MG63 (cell line): Measurements from ENCODE around the gene LMF1. TPM values are rescaled to one million over a fixed set of nuclear protein-coding genes. Genes with fewer than 3 reads are reported as not detected.
"Not testable (repeated sequence)": the region's sequence is repeated elsewhere in the genome, so short reads cannot be mapped to it uniquely, and the experiment has no call there.

Source experiments
- DNase-seq: peaks from one replicate; pipeline ENCODE4 v3.0.0-alpha.2; 2020
- H3K27me3 ChIP-seq: fragments of 250-450 bp; sonication (Bioruptor Pico); 2 replicates; pipeline ENCODE4 v1.5.1; 2020; ENCODE audit warnings: mild to moderate bottlenecking, moderate library complexity
- H3K36me3 ChIP-seq: fragments of 250-450 bp; sonication (Bioruptor Pico); 2 replicates; pipeline ENCODE4 v1.5.1; 2020; ENCODE audit warnings: mild to moderate bottlenecking, moderate library complexity
- H3K4me3 ChIP-seq: fragments of 250-450 bp; sonication (Bioruptor Pico); 2 replicates; pipeline ENCODE4 v1.5.1; 2020; ENCODE audit warnings: mild to moderate bottlenecking, moderate library complexity
- H3K9me3 ChIP-seq: fragments of 250-450 bp; sonication (Bioruptor Pico); 2 replicates; pipeline ENCODE4 v1.5.1; 2020; ENCODE audit warnings: mild to moderate bottlenecking, moderate library complexity
- total RNA-seq: library from RNA; depleted of rRNA; stranded (reverse); fragments of >200 nt; shearing (Covaris generic); gene quantifications from 2 replicates; pipeline ENCODE4 v1.2.3, GENCODE V29; 2014; ENCODE audit warnings: low replicate concordance

Gene LMF1
- total RNA-seq, 1 experiment from 2014 or later, result 11.1 TPM

DNA sequence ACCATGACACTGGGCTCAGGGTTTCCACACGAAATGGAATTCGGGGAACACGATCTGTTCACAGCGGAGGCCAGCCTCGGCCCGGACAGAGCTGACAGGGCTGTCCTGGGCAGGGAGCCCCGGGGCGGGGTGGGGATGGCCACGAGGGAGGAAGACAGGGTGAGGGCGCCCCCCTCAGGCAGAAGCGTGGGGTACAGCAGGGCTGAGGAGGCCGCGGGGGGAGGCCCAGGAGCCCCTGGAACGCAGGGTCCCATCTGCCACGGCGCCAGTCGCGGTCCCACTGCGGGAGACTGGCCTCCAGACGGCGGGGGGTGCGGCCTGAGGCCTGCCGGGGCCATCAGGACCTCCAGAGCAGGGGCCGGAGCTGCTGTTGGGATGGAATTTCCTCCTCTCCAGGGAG is 75.9 kb downstream of the LMF1 start:
- DNase-seq, result no peak
- H3K36me3 ChIP-seq, result no peaks in the 10 kb centered on the region
- no peak overlapping the region for H3K4me3 ChIP-seq
- H3K27me3 ChIP-seq, result no peaks in the 10 kb centered on the region
- no peaks in the 10 kb centered on the region for H3K9me3 ChIP-seq

DNA sequence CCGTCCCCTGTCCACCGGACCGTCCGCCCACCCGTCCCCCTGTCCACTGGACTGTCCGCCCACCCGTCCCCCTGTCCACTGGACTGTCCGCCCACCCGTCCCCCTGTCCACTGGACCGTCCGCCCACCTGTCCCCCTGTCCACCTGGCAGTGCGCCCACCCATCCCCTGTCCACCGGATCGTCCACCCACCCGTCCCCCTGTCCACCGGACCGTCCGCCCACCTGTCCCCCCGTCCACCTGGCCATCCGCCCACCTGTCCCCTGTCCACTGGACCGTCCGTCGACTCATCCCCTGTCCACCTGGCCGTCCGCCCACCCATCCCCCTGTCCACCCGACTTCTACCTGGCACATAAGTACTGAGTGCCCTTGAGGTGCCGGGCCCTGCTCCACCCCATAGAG is 76.6 kb downstream of the LMF1 start:
- Histone ChIP-seq H3K4me3 (no peak overlapping the region), H3K27me3 (no peaks in the 10 kb centered on the region)

GRCh38 chr16:893360-893759 is 77.4 kb downstream of the LMF1 start:
- no peaks in the 10 kb centered on the region for H3K27me3 ChIP-seq
- no peak overlapping the region for H3K4me3 ChIP-seq
- no peaks in the 10 kb centered on the region for H3K36me3 ChIP-seq
- DNase-seq, result no peak
- no peaks in the 10 kb centered on the region for H3K9me3 ChIP-seq

More for the DNA sequence above, 76.6 kb downstream of the LMF1 start:
- H3K9me3 ChIP-seq, result no peaks in the 10 kb centered on the region
- no peak for DNase-seq
- H3K36me3 ChIP-seq, result no peaks in the 10 kb centered on the region

DNA sequence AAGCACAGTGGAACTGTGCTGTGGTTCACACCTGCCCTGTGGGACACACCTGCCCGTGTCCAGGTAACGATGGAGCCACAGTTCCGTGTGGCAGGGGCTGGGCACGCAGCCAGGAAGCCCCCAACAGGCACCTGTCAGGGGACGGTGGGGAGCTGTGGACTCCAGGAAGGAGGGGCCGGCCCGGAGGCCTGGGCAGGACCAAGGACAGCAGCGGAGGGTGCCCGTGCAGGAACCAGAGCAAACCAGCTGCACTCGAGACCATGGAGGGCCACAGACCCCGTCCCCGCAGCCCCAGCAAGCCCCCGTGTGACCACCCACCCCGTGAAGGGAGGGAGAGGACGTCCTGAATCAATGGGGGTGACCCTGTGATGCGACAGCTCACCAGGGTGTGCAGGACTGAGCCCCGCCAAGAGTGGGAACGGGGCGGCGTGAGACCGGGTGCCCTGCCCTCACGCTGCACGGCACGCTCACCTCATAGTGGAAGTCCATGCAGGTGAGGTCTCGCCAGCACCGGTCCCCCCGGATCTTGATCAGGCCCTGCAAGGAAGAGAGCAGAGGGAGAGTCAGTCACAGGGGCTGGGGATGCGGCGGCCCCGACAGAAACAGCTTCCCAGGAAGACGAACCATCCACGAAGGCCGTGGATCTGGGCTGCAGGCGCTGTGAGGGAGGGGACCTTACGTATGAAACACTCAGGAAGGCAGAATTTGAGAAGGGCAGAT is 78.1 kb downstream of the LMF1 start:
- Histone ChIP-seq H3K4me3 (no peak overlapping the region), H3K27me3 (no peaks in the 10 kb centered on the region), H3K9me3 (no peaks in the 10 kb centered on the region), H3K36me3 (no peaks in the 10 kb centered on the region)
- no peak for DNase-seq

DNA sequence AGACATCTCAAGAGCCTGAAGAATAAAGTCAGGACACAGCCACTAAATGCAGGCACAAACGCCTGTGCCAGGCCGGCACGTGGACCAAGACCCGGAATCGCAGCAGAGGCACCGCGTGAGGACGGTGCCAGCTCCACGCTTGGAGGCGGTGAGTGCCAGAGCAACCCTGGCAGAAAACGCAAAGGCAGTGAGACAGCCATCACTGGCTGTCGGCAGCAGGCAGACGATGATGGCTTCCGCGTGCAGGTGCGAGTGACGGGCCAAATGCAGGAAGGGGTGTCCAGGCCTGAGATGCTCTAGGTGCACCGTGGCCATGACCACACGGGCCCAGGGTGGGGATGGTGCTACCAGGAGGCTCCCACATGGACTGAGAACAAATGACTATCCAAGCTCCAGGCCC is 78.8 kb downstream of the LMF1 start:
- no peaks in the 10 kb centered on the region for H3K27me3 ChIP-seq
- H3K9me3 ChIP-seq, result no peaks in the 10 kb centered on the region
- no peak for DNase-seq
- H3K36me3 ChIP-seq, result no peaks in the 10 kb centered on the region
- no peak overlapping the region for H3K4me3 ChIP-seq

GRCh38 chr16:891353-891740 is 79.4 kb downstream of the LMF1 start:
- H3K36me3 ChIP-seq, result no peaks in the 10 kb centered on the region
- H3K4me3 ChIP-seq, result no peak overlapping the region
- no peak for DNase-seq
- no peaks in the 10 kb centered on the region for H3K27me3 ChIP-seq
- no peaks in the 10 kb centered on the region for H3K9me3 ChIP-seq

- DNase-seq, result no peak
- Histone ChIP-seq H3K27me3 (no peaks in the 10 kb centered on the region), H3K4me3 (no peak overlapping the region), H3K9me3 (no peaks in the 10 kb centered on the region), H3K36me3 (no peaks in the 10 kb centered on the region)
Measured at GRCh38 chr16:890716-891352, 80.0 kb downstream of the LMF1 start.

- no peak for DNase-seq
- Histone ChIP-seq H3K9me3 (no peaks in the 10 kb centered on the region), H3K36me3 (no peaks in the 10 kb centered on the region), H3K4me3 (no peak overlapping the region), H3K27me3 (no peaks in the 10 kb centered on the region)
Measured at GRCh38 chr16:890217-890616, 80.6 kb downstream of the LMF1 start.

DNA sequence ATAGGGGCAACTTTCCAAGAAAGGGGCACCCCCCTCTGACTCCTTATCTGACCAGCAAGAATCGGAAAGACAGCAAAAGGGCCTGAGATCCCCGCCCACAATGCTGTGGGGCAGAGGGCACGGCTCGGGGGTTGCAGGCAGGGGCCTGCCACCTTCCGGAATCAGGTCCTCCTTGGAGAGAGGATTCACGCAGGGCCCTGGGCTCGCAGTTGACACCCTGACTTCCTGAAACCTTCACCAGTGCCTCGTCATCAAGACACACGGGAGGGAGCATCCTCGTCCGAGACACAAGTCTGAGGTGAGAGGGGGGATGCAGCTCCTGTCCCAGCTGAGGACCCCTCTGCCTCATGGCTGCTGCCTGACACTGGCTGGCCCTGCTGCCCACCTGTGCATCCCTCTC is 81.2 kb downstream of the LMF1 start:
- Histone ChIP-seq H3K27me3 (no peaks in the 10 kb centered on the region), H3K4me3 (no peak overlapping the region), H3K36me3 (no peaks in the 10 kb centered on the region), H3K9me3 (no peaks in the 10 kb centered on the region)
- DNase-seq, result no peak

- no peak overlapping the region for H3K4me3 ChIP-seq
Measured at GRCh38 chr16:888901-889570, 81.7 kb downstream of the LMF1 start.

DNA sequence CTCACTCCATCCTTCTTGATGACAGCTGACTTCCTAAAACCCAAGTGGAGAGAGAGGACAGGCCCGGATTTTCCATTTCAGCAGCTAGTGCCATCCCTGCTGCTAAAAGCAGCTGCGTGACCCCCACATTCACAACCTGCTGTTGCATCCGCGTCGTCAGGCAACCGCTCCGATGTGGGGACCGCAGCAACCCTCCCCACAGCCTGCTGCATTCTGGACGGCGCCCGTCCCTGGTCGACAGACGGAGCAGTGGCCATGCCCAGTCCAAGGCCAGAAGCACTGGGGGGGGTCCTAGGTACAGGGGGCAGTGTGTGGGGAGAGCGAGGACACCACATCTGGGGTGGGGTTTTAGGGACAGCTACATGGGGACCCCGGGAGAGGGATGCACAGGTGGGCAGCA is 82.3 kb downstream of the LMF1 start:
- not testable (repeated sequence) for DNase-seq, H3K27me3 ChIP-seq, H3K9me3 ChIP-seq, H3K4me3 ChIP-seq, H3K36me3 ChIP-seq

More at GRCh38 chr16:888901-889570, 81.7 kb downstream of the LMF1 start:
- no peak for DNase-seq
- Histone ChIP-seq H3K9me3 (peaks cover 4% of the 10 kb centered on the region), H3K36me3 (no peaks in the 10 kb centered on the region), H3K27me3 (no peaks in the 10 kb centered on the region)

GRCh38 chr16:887846-888245 is 82.9 kb downstream of the LMF1 start:
- H3K36me3 ChIP-seq, result no peaks in the 10 kb centered on the region
- peaks cover 6% of the 10 kb centered on the region for H3K9me3 ChIP-seq
- no peaks in the 10 kb centered on the region for H3K27me3 ChIP-seq
- H3K4me3 ChIP-seq, result no peak overlapping the region
- DNase-seq, result no peak

GRCh38 chr16:886802-887731 is 83.7 kb downstream of the LMF1 start:
- DNase-seq, result no peak
- H3K36me3 ChIP-seq, result no peaks in the 10 kb centered on the region
- H3K27me3 ChIP-seq, result no peaks in the 10 kb centered on the region
- H3K9me3 ChIP-seq, result peaks cover 6% of the 10 kb centered on the region
- no peak overlapping the region for H3K4me3 ChIP-seq

DNA sequence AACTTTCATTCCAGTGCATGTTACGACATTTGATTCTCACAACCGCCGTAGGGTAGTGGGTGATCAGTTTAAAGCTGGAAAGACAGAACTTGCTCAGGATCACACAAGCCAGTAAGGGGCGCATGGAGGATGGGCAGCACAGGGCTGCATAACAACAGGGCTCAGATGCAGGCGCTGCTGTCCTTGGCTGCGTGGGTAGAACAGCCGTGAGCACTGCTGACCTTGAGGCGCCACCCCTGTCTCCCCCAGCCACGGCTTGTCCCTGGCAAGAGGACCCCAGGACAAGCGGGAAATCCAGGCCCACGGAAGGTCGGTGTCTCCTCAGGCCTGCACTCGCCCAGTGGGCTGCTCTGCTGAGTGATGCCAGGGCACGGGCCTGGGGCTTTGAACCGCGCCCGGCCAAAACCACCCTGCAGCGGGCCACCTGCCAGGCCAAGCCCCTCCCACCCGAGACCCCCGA is 84.7 kb downstream of the LMF1 start:
- peaks cover 6% of the 10 kb centered on the region for H3K9me3 ChIP-seq
- no peaks in the 10 kb centered on the region for H3K36me3 ChIP-seq
- no peak for DNase-seq
- no peaks in the 10 kb centered on the region for H3K27me3 ChIP-seq
- H3K4me3 ChIP-seq, result no peak overlapping the region

- Histone ChIP-seq H3K36me3 (no peaks in the 10 kb centered on the region), H3K4me3 (no peak overlapping the region), H3K9me3 (peaks cover 6% of the 10 kb centered on the region), H3K27me3 (no peaks in the 10 kb centered on the region)
- no peak for DNase-seq
Measured at GRCh38 chr16:885391-885790, 85.4 kb downstream of the LMF1 start.

DNA sequence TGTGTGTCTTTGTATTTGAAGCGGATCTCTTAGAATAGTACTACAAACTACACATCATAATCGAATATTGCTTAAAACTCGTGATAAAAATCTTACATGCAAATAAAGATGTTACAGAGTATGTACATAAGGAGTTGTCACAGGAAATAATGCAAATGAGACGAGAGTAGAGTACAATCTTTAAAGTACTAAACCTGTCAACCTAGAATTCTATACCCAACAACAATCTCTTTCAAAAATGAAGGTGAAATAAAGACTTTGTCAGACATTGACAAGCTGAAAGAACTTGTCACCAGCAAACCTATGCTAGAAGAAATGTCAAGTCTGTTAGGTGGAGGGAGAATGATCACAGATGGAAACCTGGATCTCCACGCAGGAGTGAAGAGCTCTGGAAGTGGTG is 86.6 kb downstream of the LMF1 start:
- no peak for DNase-seq
- no peaks in the 10 kb centered on the region for H3K27me3 ChIP-seq
- H3K36me3 ChIP-seq, result no peaks in the 10 kb centered on the region
- H3K4me3 ChIP-seq, result no peak overlapping the region
- H3K9me3 ChIP-seq, result peaks cover 6% of the 10 kb centered on the region

DNA sequence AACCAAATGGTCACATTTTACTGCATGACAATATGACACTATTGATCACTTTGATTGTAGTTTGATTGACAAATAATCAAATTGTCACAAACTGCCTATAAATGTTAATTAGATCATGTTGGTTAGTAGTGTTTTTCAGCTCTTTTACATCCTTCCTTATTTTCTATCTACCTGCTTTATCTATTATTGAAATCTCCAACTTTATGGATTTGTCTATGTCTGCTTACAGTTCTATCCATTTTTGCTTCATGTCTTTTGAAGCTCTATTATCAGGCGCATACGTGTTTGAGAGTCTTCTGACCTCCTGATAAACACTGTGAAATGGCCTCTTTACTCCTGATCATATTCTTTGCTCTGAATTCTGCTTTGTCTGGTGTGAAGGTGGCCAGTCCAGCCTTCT is 87.0 kb downstream of the LMF1 start:
- DNase-seq, result no peak
- H3K9me3 ChIP-seq, result peaks cover 6% of the 10 kb centered on the region
- no peaks in the 10 kb centered on the region for H3K27me3 ChIP-seq
- H3K36me3 ChIP-seq, result no peaks in the 10 kb centered on the region
- H3K4me3 ChIP-seq, result no peak overlapping the region
